ENCODE results near the gene SECISBP2. TPM values are rescaled to one million over a fixed set of nuclear protein-coding genes. Genes with fewer than 3 reads are reported as not detected.

SECISBP2 gene
- total and polyA plus RNA-seq, 2 experiments from 2014 or later: 77.7 to 86.8 TPM

DNA sequence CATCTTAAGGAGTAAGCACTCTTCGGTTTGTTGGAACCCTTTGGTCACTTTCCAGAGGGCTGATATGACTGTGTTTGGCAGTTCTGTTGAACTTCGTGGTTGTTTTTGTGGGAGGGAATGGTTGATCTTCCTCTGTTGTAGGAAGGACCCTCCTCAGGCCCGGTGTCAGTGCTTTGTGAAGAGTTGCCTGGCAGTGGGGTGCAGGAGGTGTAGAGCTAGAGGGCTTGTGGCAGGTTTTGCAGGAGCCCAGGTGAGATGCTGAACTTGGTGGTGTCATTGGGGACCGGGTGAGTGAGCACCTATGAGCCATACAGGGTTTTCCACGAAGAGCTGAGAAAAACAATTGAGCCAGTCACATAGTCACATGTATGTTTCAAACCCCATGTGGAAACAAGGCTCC lies 27.2 kb downstream of the SECISBP2 start:
- DNase-seq (ENCODE audit: low spot score): no peak
- no peaks in the 10 kb centered on the region for H3K4me1 Mint-ChIP-seq
- H3K36me3 Mint-ChIP-seq (ENCODE audit: low read depth): peaks cover 93% of the 10 kb centered on the region

DNA sequence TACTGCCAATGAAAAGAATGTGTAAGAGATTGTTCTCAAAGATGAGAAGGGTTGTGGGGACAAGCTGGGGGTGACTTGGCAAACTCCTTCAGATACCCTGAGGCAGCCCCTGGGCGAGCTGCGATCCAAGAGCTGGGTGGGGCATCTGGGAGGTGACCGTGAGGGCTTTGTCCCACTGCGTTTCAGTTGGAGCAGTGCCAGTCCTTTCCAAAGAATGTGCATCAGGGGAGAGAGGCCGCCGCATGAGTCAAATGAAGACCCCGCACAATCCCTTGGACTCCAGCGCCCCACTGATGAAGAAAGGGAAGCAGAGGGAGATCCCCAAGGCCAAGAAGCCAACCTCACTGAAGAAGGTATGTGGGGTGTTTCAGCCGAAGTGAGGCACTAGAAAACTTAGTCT lies 28.4 kb downstream of the SECISBP2 start:
- no peaks in the 10 kb centered on the region for H3K27me3 ChIP-seq (ENCODE audit: insufficient read depth)
- Mint-ChIP-seq H3K27ac (no peak overlapping the region), H3K9me3 (no peaks in the 10 kb centered on the region), H3K4me3 (no peak overlapping the region), H3K27me3 (ENCODE audit: insufficient read depth, low read depth, poor library complexity) (peaks cover 2% of the 10 kb centered on the region), H3K4me1 (no peaks in the 10 kb centered on the region), H3K36me3 (ENCODE audit: low read depth) (peaks cover 93% of the 10 kb centered on the region)
- H3K27ac ChIP-seq (ENCODE audit: low read depth): no peak overlapping the region
- H3F3A ChIP-seq (replicated peaks; ENCODE audit: low read depth): no peaks in the 10 kb centered on the region
- TF ChIP-seq ZNF462 (CRISPR knock-in tag; IDR thresholded peaks at IDR 0.05) (no peak), STAT1 (IDR thresholded peaks at IDR 0.05; ENCODE audit: unreplicated experiment) (no peak), JUNB (IDR thresholded peaks at IDR 0.05; ENCODE audit: unreplicated experiment) (no peak), ZNF331 (CRISPR knock-in tag; IDR thresholded peaks at IDR 0.05; ENCODE audit: low read depth) (no peak)
- TF ChIP-seq, protein P1, sequence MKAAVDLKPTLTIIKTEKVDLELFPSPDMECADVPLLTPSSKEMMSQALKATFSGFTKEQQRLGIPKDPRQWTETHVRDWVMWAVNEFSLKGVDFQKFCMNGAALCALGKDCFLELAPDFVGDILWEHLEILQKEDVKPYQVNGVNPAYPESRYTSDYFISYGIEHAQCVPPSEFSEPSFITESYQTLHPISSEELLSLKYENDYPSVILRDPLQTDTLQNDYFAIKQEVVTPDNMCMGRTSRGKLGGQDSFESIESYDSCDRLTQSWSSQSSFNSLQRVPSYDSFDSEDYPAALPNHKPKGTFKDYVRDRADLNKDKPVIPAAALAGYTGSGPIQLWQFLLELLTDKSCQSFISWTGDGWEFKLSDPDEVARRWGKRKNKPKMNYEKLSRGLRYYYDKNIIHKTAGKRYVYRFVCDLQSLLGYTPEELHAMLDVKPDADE (IDR thresholded peaks at IDR 0.05): no peak
- H3K4me3 ChIP-seq: no peak overlapping the region
- peaks cover 46% of the 10 kb centered on the region for H3K36me3 ChIP-seq (ENCODE audit: insufficient read depth)
- H3K4me2 ChIP-seq: no peak overlapping the region
- H3K79me2 ChIP-seq (replicated peaks; ENCODE audit: insufficient read depth): peaks cover 11% of the 10 kb centered on the region
- H2AFZ ChIP-seq: no peak overlapping the region
- DNase-seq (ENCODE audit: low spot score) (no peak), ATAC-seq (no peak)
- no peaks in the 10 kb centered on the region for H3K4me1 ChIP-seq (ENCODE audit: insufficient read depth)
- no peaks in the 10 kb centered on the region for H3K9me2 ChIP-seq (ENCODE audit: insufficient read depth)
- peaks cover 17% of the 10 kb centered on the region for H4K20me1 ChIP-seq (replicated peaks; ENCODE audit: insufficient read depth)

More for the DNA sequence above, 27.2 kb downstream of the SECISBP2 start:
- Histone ChIP-seq H3K79me2 (replicated peaks; ENCODE audit: insufficient read depth) (peaks cover 11% of the 10 kb centered on the region), H3K27me3 (ENCODE audit: insufficient read depth) (no peaks in the 10 kb centered on the region), H3K9me2 (ENCODE audit: insufficient read depth) (no peaks in the 10 kb centered on the region), H3K4me1 (ENCODE audit: insufficient read depth) (no peaks in the 10 kb centered on the region), H3K36me3 (ENCODE audit: insufficient read depth) (peaks cover 48% of the 10 kb centered on the region), H3K27ac (ENCODE audit: low read depth) (no peak overlapping the region), H3K4me3 (no peak overlapping the region), H3K4me2 (no peak overlapping the region), H4K20me1 (replicated peaks; ENCODE audit: insufficient read depth) (peaks cover 17% of the 10 kb centered on the region), H3F3A (replicated peaks; ENCODE audit: low read depth) (no peaks in the 10 kb centered on the region), H2AFZ (no peak overlapping the region)
- Mint-ChIP-seq H3K27me3 (ENCODE audit: insufficient read depth, low read depth, poor library complexity) (peaks cover 2% of the 10 kb centered on the region), H3K4me3 (no peak overlapping the region), H3K9me3 (no peaks in the 10 kb centered on the region), H3K27ac (no peak overlapping the region)
- TF ChIP-seq NANOG (IDR thresholded peaks at IDR 0.05; ENCODE audit: borderline replicate concordance) (no peak), CREB1 (CRISPR knock-in tag; IDR thresholded peaks at IDR 0.05; ENCODE audit: low read depth) (no peak), ZNF114 (CRISPR knock-in tag; IDR thresholded peaks at IDR 0.05) (no peak), ZNF331 (CRISPR knock-in tag; IDR thresholded peaks at IDR 0.05; ENCODE audit: low read depth) (no peak), STAT1 (IDR thresholded peaks at IDR 0.05; ENCODE audit: unreplicated experiment) (no peak)
- ATAC-seq: no peak

All from GM23338 (cell line).